H9 (cell line): Measurements from ENCODE around the gene NDUFA1. TPM values are rescaled to one million over a fixed set of nuclear protein-coding genes. Genes with fewer than 3 reads are reported as not detected.

Experiments used
- DNase-seq: peaks from one replicate; pipeline ENCODE4 v3.0.0-alpha.2; 2017
- H2AFZ ChIP-seq: one replicate; pipeline ENCODE4 v1.6.1; 2013; ENCODE audit warnings: mild to moderate bottlenecking, low read length, control low read depth, moderate library complexity
- H2AK5ac ChIP-seq: 2 replicates; pipeline ENCODE4 v1.6.1; 2013; ENCODE audit warnings: low read length, control low read depth, mixed read lengths; ENCODE audit not compliant: insufficient read length
- H2BK120ac ChIP-seq: one replicate; pipeline ENCODE4 v1.6.1; 2013; ENCODE audit warnings: low read depth, mild to moderate bottlenecking, low read length, control low read depth, inconsistent platforms; ENCODE audit not compliant: poor library complexity, severe bottlenecking
- H2BK12ac ChIP-seq: 2 replicates; pipeline ENCODE4 v1.6.1; 2013; ENCODE audit warnings: low read length, control low read depth, mixed read lengths, low read depth; ENCODE audit not compliant: insufficient read length
- H2BK15ac ChIP-seq: 2 replicates; pipeline ENCODE4 v1.6.1; 2013; ENCODE audit warnings: low read depth, low read length, control low read depth
- H2BK20ac ChIP-seq: one replicate; pipeline ENCODE4 v1.6.1; 2013; ENCODE audit warnings: low read depth, mild to moderate bottlenecking, low read length, control low read depth, inconsistent platforms; ENCODE audit not compliant: poor library complexity, severe bottlenecking
- H2BK5ac ChIP-seq: 2 replicates; pipeline ENCODE4 v1.6.1; 2013; ENCODE audit warnings: low read length, control low read depth, mixed read lengths; ENCODE audit not compliant: insufficient read length
- H3K14ac ChIP-seq: 2 replicates; pipeline ENCODE4 v1.6.1; 2013; ENCODE audit warnings: low read length, control low read depth; ENCODE audit not compliant: insufficient read depth
- H3K18ac ChIP-seq: 2 replicates; pipeline ENCODE4 v1.6.1; 2013; ENCODE audit warnings: low read depth, mild to moderate bottlenecking, mixed read lengths, low read length, control low read depth; ENCODE audit not compliant: insufficient read length
- H3K23ac ChIP-seq: 2 replicates; pipeline ENCODE4 v1.6.1; 2013; ENCODE audit warnings: low read length, control low read depth, mixed read lengths, low read depth; ENCODE audit not compliant: insufficient read length
- H3K23me2 ChIP-seq: 2 replicates; pipeline ENCODE4 v1.6.1; 2013; ENCODE audit warnings: low read depth, mild to moderate bottlenecking, mixed read lengths, low read length, control low read depth; ENCODE audit not compliant: insufficient read length, poor library complexity, severe bottlenecking
- H3K27ac ChIP-seq: 2 replicates; pipeline ENCODE4 v1.5.1; 2013; ENCODE audit warnings: low read length, control low read depth, mixed read lengths, low read depth; ENCODE audit not compliant: insufficient read length
- H3K27me3 ChIP-seq: 2 replicates; pipeline ENCODE4 v1.6.1; 2013; ENCODE audit warnings: low read length, control low read depth, inconsistent platforms; ENCODE audit not compliant: insufficient read depth
- H3K4ac ChIP-seq: 2 replicates; pipeline ENCODE4 v1.6.1; 2013; ENCODE audit warnings: low read depth, mild to moderate bottlenecking, control low read depth, inconsistent platforms, low read length, moderate library complexity
- H3K4me1 ChIP-seq: 2 replicates; pipeline ENCODE4 v1.6.1; 2013; ENCODE audit warnings: low read length, control low read depth, inconsistent platforms; ENCODE audit not compliant: insufficient read depth
- H3K4me2 ChIP-seq: 2 replicates; pipeline ENCODE4 v1.6.1; 2013; ENCODE audit warnings: low read length, control low read depth, mixed read lengths; ENCODE audit not compliant: insufficient read length, insufficient read depth
- H3K56ac ChIP-seq: 2 replicates; pipeline ENCODE4 v1.6.1; 2013; ENCODE audit warnings: low read depth, mild to moderate bottlenecking, mixed read lengths, low read length, control low read depth; ENCODE audit not compliant: insufficient read length
- H3K79me1 ChIP-seq: 2 replicates; pipeline ENCODE4 v1.6.1; 2013; ENCODE audit warnings: low read depth, mild to moderate bottlenecking, moderate library complexity, low read length, control low read depth, inconsistent platforms; ENCODE audit not compliant: insufficient read depth, poor library complexity, severe bottlenecking
- H3K79me2 ChIP-seq: 2 replicates; pipeline ENCODE4 v1.6.1; 2013; ENCODE audit warnings: low read length, control low read depth, inconsistent platforms; ENCODE audit not compliant: insufficient read depth
- H3K9ac ChIP-seq: 2 replicates; pipeline ENCODE4 v1.6.1; 2013; ENCODE audit warnings: low read length, control low read depth, mixed read lengths; ENCODE audit not compliant: insufficient read length; ENCODE audit errors: extremely low read depth
- H3K9me3 ChIP-seq: one replicate; pipeline ENCODE4 v1.6.1; 2013; ENCODE audit warnings: low read depth, low read length, inconsistent platforms; ENCODE audit not compliant: control insufficient read depth
- H3T11ph ChIP-seq: one replicate; pipeline ENCODE4 v1.6.1; 2013; ENCODE audit warnings: mild to moderate bottlenecking, low read length, control low read depth, inconsistent platforms
- H4K20me1 ChIP-seq: one replicate; pipeline ENCODE4 v1.6.1; 2013; ENCODE audit not compliant: control insufficient read depth, insufficient read length, insufficient read depth
- H4K5ac ChIP-seq: 2 replicates; pipeline ENCODE4 v1.6.1; 2013; ENCODE audit warnings: low read depth, mild to moderate bottlenecking, mixed read lengths, low read length, control low read depth; ENCODE audit not compliant: insufficient read length
- H4K8ac ChIP-seq: replicated peaks from 2 replicates; pipeline ENCODE4 v1.6.1; 2013; ENCODE audit warnings: low read length, control low read depth, mixed read lengths, low read depth; ENCODE audit not compliant: insufficient read length
- H4K91ac ChIP-seq: 2 replicates; pipeline ENCODE4 v1.6.1; 2013; ENCODE audit warnings: low read depth, mild to moderate bottlenecking, moderate library complexity, mixed read lengths, low read length, control low read depth; ENCODE audit not compliant: insufficient read length
- H3K27ac Mint-ChIP-seq, 3 experiments: 2 replicates in 2 of 3; 3 replicates in 1 of 3; pipeline ENCODE4 v1.8.0; 2020 to 2021; ENCODE audit warnings: mixed read lengths in 3 of 3, mild to moderate bottlenecking in 1 of 3, moderate library complexity in 1 of 3
- H3K27me3 Mint-ChIP-seq: 2 replicates; pipeline ENCODE4 v1.8.0; 2021; ENCODE audit warnings: low read depth, mild to moderate bottlenecking, moderate library complexity, mixed read lengths
- H3K36me3 Mint-ChIP-seq, 3 experiments: 2 replicates in 2 of 3; 3 replicates in 1 of 3; pipeline ENCODE4 v1.8.0; 2020 to 2021; ENCODE audit warnings: low read depth in 3 of 3, mixed read lengths in 3 of 3; ENCODE audit not compliant: insufficient read depth in 1 of 3
- H3K4me1 Mint-ChIP-seq, 2 experiments: 2 replicates each; pipeline ENCODE4 v1.8.0; 2020; ENCODE audit warnings: mixed read lengths in 2 of 2
- H3K4me3 Mint-ChIP-seq, 2 experiments: 2 replicates in 1 of 2; 3 replicates in 1 of 2; pipeline ENCODE4 v1.8.0; 2020 to 2021; ENCODE audit warnings: mild to moderate bottlenecking in 2 of 2, mixed read lengths in 2 of 2, moderate library complexity in 1 of 2
- H3K9me3 Mint-ChIP-seq, 2 experiments: 2 replicates in 1 of 2; 3 replicates in 1 of 2; pipeline ENCODE4 v1.8.0; 2020; ENCODE audit warnings: mild to moderate bottlenecking in 2 of 2, mixed read lengths in 2 of 2, moderate library complexity in 1 of 2
- WGBS: extraction: QIAGEN DNeasy Blood & Tissue Kit; methylation state at CpG from one replicate; pipeline ENCODE4 v1.1.7; 2013; ENCODE audit warnings: missing lambda C conversion rate, low lambda C conversion rate, mixed read lengths; ENCODE audit not compliant: insufficient read length; ENCODE audit errors: extremely low coverage; 5-methylcytosine and 5-hydroxymethylcytosine counted together
- total RNA-seq: library from RNA; stranded (reverse); gene quantifications from 2 replicates; pipeline ENCODE4 v1.2.1, GENCODE V29; 2021
- TF ChIP-seq, protein P1 (sequence below): fragments of 200-600 bp; sonication (generic); conservative IDR thresholded peaks from 3 replicates; pipeline ENCODE4 v1.8.0; 2021; ENCODE audit warnings: antibody characterized with exemption, mild to moderate bottlenecking

Gene NDUFA1
- total RNA-seq, 1 experiment from 2014 or later, result 69.4 TPM

- no peak for DNase-seq
- Histone ChIP-seq H3K23me2 (no peaks in the 10 kb centered on the region), H3K4me1 (no peaks in the 10 kb centered on the region), H3K79me2 (no peaks in the 10 kb centered on the region), H4K8ac (no peak overlapping the region), H3K14ac (no peak overlapping the region), H3K23ac (no peak overlapping the region), H2BK5ac (no peak overlapping the region), H3K79me1 (no peaks in the 10 kb centered on the region), H2BK15ac (no peak overlapping the region), H3K56ac (no peak overlapping the region), H3K4me2 (no peak overlapping the region), H2BK20ac (no peak overlapping the region), H2AFZ (no peak overlapping the region), H2BK12ac (no peak overlapping the region), H2BK120ac (no peak overlapping the region), H4K91ac (no peak overlapping the region), H3K27me3 (no peaks in the 10 kb centered on the region), H4K5ac (no peak overlapping the region), H3K9ac (no peak overlapping the region), H3T11ph (no peak overlapping the region), H3K9me3 (peaks cover 12% of the 10 kb centered on the region), H3K18ac (no peak overlapping the region), H3K27ac (no peak overlapping the region), H4K20me1 (no peaks in the 10 kb centered on the region), H3K4ac (no peak overlapping the region), H2AK5ac (no peak overlapping the region)
- Mint-ChIP-seq H3K4me3 (no peak overlapping the region), H3K4me1 (peaks cover 2% of the 10 kb centered on the region in 2 experiments), H3K27ac (no peak overlapping the region), H3K36me3 (peaks cover 0 to 3% (median 2%) of the 10 kb centered on the region in 3 experiments; a peak in 1 of 7 replicates), H3K27me3 (0 out of 2 replicates have a peak, but pooled peaks cover 2% of the 10 kb centered on the region), H3K9me3 (peaks cover 52 to 65% of the 10 kb centered on the region in 2 experiments)
- WGBS, result no CpG with 5 or more reads among the region's 1 CpG
- TF ChIP-seq, protein P1, sequence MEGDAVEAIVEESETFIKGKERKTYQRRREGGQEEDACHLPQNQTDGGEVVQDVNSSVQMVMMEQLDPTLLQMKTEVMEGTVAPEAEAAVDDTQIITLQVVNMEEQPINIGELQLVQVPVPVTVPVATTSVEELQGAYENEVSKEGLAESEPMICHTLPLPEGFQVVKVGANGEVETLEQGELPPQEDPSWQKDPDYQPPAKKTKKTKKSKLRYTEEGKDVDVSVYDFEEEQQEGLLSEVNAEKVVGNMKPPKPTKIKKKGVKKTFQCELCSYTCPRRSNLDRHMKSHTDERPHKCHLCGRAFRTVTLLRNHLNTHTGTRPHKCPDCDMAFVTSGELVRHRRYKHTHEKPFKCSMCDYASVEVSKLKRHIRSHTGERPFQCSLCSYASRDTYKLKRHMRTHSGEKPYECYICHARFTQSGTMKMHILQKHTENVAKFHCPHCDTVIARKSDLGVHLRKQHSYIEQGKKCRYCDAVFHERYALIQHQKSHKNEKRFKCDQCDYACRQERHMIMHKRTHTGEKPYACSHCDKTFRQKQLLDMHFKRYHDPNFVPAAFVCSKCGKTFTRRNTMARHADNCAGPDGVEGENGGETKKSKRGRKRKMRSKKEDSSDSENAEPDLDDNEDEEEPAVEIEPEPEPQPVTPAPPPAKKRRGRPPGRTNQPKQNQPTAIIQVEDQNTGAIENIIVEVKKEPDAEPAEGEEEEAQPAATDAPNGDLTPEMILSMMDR, result no peak
These were observed 29.3 kb downstream of the NDUFA1 start for GRCh38 chrX:119900976-119901375.
